GM12891 (cell line): ENCODE measurements around the gene IFNLR1.

Experiments
- DNase-seq: peaks from one replicate; pipeline ENCODE4 v3.0.0; 2011; ENCODE audit warnings: low spot score; ENCODE audit not compliant: insufficient read length
- FAIRE-seq: peaks from 2 replicates; lab custom pipeline; 2011; peaks lifted over from hg19 to GRCh38; lab: Jason Lieb, UNC
- PAX5 ChIP-seq: IDR thresholded peaks from 2 replicates; pipeline ENCODE4 v1.6.1; 2011; ENCODE audit warnings: low read length, moderate library complexity, mild to moderate bottlenecking; ENCODE audit not compliant: insufficient read depth, severe bottlenecking
- POLR2A ChIP-seq: IDR thresholded peaks from 2 replicates; pipeline ENCODE4 v1.6.1; 2011; ENCODE audit warnings: low read depth, low read length, control low read depth
- POLR2AphosphoS5 ChIP-seq: IDR thresholded peaks from 2 replicates; pipeline ENCODE4 v1.6.1; 2011; ENCODE audit warnings: low read depth, low read length, control low read depth
- POU2F2 ChIP-seq: IDR thresholded peaks from 2 replicates; pipeline ENCODE4 v1.6.1; 2011; ENCODE audit warnings: low read depth, mild to moderate bottlenecking, control low read depth, low read length, moderate library complexity
- SPI1 ChIP-seq: IDR thresholded peaks from 2 replicates; pipeline ENCODE4 v1.6.1; 2011; ENCODE audit warnings: low read depth, low read length, control low read depth
- TAF1 ChIP-seq: IDR thresholded peaks from 2 replicates; pipeline ENCODE4 v1.6.1; 2011; ENCODE audit warnings: low read depth, low read length, control low read depth

IFNLR1 gene

GRCh38 chr1:24206083-24206464, 19.0 kb upstream of the IFNLR1 start:
- TF ChIP-seq SPI1: no peak
- no peak for TF ChIP-seq POLR2A
- no peak for FAIRE-seq
- no peak for DNase-seq

GRCh38 chr1:24205345-24206082, 18.4 kb upstream of the IFNLR1 start:
- DNase-seq: no peak
- no peak for TF ChIP-seq PAX5
- TF ChIP-seq POLR2A: no peak
- TF ChIP-seq POU2F2: no peak
- no peak for TF ChIP-seq SPI1
- no peak for TF ChIP-seq TAF1
- TF ChIP-seq POLR2AphosphoS5: no peak
- FAIRE-seq: peak; percentile 72

GRCh38 chr1:24204116-24204515, 17.0 kb upstream of the IFNLR1 start:
- FAIRE-seq (no peak), DNase-seq (no peak)
- TF ChIP-seq SPI1 (no peak), TAF1 (no peak), POLR2A (no peak), PAX5 (no peak), POLR2AphosphoS5 (no peak), POU2F2 (no peak)

- peak; percentile 74 for FAIRE-seq
- TF ChIP-seq TAF1 (no peak), POU2F2 (peak; percentile 85)
- DNase-seq: peak; percentile 52
Observed at GRCh38 chr1:24203404-24203803, 16.3 kb upstream of the IFNLR1 start.

GRCh38 chr1:24202987-24203386, 15.9 kb upstream of the IFNLR1 start:
- FAIRE-seq (no peak), DNase-seq (no peak)
- TF ChIP-seq POLR2AphosphoS5 (no peak), SPI1 (no peak), POU2F2 (no peak), POLR2A (no peak), PAX5 (no peak), TAF1 (no peak)

GRCh38 chr1:24202556-24202955, 15.5 kb upstream of the IFNLR1 start:
- TF ChIP-seq POLR2A: no peak
- no peak for TF ChIP-seq POU2F2
- TF ChIP-seq SPI1: no peak
- no peak for TF ChIP-seq PAX5
- no peak for TF ChIP-seq TAF1
- TF ChIP-seq POLR2AphosphoS5: no peak
- no peak for FAIRE-seq
- no peak for DNase-seq

- peak; percentile 92 for FAIRE-seq
- no peak for TF ChIP-seq SPI1
- TF ChIP-seq POLR2AphosphoS5: no peak
- no peak for TF ChIP-seq POLR2A
- TF ChIP-seq POU2F2: no peak
- no peak for TF ChIP-seq TAF1
- no peak for TF ChIP-seq PAX5
- no peak for DNase-seq
Observed at GRCh38 chr1:24201941-24202440, 14.9 kb upstream of the IFNLR1 start.

- FAIRE-seq (peak; percentile 89), DNase-seq (peak; percentile 54)
- TF ChIP-seq POLR2A (no peak), TAF1 (no peak), POU2F2 (no peak), SPI1 (no peak), PAX5 (no peak), POLR2AphosphoS5 (no peak)
Observed at GRCh38 chr1:24199291-24199900, 12.3 kb upstream of the IFNLR1 start.

- TF ChIP-seq POLR2AphosphoS5 (no peak), POU2F2 (no peak), SPI1 (no peak), TAF1 (no peak), POLR2A (no peak), PAX5 (no peak)
- FAIRE-seq (no peak), DNase-seq (no peak)
Observed at GRCh38 chr1:24198766-24199165, 11.7 kb upstream of the IFNLR1 start.

GRCh38 chr1:24195874-24196273, 8.8 kb upstream of the IFNLR1 start:
- FAIRE-seq (no peak), DNase-seq (no peak)
- TF ChIP-seq POLR2A (no peak), POU2F2 (no peak)
